HG02884 (cell line): ENCODE measurements around the gene CRTC3.
"Not testable (repeated sequence)": the region's sequence is repeated elsewhere in the genome, so short reads cannot be mapped to it uniquely, and the experiment has no call there.

Experiments used
- ATAC-seq: cut with Tn5 transposase; IDR thresholded peaks from one replicate; pipeline ENCODE4 v1.9.1; 2021; ENCODE audit warnings: mild to moderate bottlenecking, moderate library complexity; ENCODE audit not compliant: unreplicated experiment

CRTC3 gene

DNA sequence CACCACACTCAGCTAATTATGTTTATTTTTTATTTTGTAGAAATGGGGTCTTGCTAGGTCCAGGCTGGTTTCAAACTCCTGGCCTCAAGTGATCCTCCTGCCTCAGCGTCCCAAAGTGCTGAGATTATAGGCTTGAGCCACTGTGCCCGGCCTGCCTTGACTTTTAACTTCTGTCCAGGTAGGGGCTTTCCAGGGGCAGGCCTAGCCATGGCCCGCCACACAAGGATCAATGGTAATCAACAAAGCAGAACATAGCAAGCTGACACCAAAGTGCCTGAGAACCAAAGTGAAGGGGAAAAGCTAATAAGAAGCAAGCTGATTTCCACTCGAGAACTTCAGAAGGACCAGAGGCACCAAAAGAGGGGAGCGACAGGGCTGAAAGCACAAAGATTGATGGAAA lies 9.4 kb upstream of the CRTC3 start:
- no peak for ATAC-seq

DNA sequence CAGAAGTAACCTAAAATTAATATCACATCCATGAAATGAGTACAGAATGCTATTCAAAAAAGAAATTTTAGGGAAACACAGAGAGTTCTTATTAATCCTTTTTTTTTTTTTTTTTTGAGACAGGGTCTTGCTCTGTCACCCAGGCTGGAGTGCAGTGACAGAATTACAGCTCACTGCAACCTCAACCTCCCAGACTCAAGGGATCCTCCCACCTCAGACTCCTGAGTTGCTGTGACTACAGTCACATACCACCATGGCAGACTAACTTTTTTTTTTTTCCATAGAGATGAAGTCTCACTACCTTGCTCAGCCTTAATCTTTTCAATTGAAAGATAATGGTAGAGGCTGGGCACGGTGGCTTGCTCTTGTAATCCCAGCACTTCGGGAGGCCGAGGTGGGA lies 6.3 kb upstream of the CRTC3 start:
- no peak for ATAC-seq

DNA sequence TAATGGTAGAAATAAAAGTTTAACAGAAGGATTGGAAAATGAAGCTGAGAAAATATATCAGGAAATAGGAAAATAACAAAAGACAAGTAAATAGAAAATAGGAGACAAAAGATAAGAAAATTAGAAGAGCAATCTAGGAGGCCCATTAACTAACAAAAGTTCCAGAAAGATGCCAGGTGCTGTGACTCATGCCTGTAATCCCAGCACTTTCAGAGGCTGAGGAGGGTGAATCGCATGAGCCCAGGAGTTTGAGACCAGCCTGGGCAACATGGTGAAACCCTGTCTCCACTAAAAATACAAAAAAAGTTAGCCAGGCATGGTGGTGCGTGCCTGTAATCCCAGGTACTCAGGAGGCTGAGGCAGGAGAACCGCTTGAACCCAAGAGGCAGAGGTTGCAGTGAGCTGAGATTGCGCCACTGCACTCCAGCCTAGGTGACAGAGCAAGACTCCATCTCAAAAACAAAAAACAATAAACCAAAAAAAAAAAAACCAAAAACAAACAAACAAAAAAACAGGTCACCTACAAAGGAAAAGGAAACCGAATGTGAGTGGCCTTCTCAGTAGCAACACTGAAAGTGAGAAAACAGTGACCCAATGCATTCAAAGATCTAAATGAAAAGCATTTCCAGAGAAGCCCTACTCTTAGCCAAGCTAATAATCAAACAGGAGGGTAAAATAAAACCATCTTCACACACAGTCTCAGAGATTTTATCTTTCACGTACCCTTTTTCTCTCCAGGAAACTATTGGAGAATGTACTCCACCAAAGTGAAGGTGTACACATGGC lies 5.5 kb upstream of the CRTC3 start:
- ATAC-seq: not testable (repeated sequence)

DNA sequence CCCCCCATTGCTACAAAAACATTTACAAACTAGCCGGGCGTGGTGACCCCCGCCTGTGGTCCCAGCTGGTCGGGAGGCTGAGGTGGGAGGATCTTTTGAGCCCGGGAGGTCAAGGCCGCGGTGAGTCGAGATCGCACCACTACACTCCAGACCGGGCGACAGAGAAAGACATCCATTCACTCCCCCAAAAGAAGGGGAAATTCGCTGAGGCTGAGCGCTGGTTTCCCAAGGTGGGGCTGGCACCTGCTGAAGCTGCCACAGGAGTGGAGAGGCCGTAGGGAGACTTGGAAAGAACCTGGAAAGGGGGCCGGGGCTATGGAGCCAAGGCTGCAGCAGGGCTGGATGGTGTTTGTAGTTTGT lies 732 bp upstream of the CRTC3 start:
- ATAC-seq: no peak

DNA sequence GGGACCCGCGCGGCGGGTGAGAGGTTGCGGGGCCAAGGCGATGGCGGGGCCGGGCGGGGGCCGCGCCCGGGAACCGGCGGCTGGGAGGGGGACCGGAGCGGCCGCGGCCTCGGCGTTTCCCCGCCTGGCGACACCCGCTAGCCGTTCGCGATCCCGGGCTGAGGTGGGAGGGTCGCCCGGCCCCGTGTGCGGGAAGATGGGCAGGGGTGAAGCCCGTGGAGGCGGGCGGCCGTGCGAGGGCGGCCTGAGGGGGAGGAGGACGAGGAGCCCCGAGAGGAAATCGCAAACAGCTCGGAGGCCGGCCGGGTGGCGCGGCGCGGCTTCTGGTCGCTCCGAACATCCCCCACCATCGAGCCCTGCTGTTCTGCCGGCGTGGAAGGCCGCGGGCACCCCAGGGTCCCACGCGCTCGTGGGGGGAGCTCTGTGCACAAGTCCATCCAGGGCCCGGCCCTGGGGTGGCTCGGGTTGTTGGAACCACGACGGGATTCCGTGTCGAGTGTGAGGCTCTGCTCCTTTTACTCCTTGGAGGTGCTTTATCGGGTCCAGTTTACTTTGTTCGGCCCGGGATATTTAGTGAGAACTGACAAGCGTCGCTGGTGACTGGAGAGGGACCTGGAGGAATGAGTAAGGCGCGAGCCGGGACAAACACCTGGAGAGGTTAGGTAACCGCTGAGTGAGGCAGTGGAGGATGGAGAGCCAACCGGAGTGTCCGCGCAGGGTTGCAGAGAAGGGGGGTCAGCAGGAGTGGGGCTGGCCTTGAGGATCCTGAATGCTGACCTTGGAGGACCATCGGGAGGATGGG lies 728 bp downstream of the CRTC3 start:
- ATAC-seq: peak; percentile 28

DNA sequence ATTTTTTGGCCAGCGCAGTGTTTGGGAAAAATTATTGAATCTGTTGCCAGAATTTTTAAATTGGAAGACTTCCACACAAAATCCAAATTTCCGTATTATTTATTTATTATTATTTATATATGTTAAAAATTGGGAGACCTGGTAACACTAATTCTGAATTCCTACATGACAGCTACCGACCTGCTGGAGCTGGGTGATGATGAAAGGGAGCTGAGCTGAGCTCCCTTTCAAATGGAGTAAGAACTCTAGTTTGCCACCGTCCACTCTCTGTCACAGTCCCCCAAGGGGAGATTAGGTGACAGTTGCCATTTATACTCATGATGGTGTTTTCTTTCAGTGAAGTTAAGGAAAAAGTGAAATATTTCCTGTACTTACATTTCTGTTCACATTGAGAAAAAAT lies 1.4 kb downstream of the CRTC3 start:
- ATAC-seq: no peak

DNA sequence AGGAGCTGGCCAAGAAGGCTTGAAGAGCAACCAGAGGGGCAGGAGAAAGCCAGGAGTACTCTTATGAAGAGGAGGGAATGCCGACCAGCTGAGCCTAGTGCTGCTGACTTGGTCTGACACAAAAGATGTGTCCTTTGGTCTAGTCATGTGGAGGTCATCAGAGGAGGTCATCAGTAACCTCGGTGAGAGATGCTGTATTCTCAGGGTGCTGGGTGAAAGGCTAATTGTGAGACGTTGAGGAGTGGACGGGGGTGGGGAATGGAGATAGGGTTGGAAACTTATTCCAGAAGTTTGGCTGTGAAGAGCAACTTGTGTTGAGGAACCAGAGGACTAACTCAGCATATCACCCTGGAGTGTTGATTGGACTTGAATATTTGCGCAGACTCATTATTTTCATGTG lies 5.5 kb downstream of the CRTC3 start:
- no peak for ATAC-seq

DNA sequence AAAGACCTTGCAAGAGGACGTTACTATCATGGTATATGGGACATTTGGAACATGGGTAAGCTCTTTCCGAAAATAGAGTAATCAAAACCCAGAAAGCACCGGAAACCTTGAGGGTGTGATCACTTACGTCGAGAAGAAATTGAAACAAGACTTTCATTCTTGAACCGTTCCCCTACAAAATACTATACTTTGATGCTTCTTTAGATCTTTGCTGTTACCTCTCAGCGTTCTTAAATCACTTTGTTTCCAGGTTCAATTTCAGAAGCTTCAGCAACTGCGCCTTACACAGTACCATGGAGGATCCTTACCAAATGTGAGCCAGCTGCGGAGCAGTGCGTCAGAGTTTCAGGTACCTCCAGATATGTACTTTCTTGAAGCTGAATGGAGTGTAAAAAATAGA lies 10.1 kb downstream of the CRTC3 start:
- no peak for ATAC-seq

DNA sequence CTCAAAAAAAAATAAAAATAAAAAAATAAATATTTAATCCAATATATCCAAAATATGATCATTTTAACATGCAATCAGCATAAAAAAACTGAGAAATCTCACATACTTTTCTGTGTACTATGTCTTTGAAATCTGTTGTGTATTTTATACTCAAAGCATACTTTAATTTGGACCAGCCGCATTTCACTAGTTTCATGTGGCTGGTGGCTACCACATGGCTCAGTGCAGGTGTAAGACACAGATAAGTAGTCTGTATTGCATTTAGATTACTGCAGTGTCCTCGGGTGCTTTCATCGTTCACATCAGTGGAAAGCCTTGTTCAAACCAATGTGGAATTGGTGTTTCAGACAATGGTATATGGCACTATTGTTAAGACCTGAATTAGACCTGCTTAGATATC lies 11.0 kb downstream of the CRTC3 start:
- no peak for ATAC-seq

DNA sequence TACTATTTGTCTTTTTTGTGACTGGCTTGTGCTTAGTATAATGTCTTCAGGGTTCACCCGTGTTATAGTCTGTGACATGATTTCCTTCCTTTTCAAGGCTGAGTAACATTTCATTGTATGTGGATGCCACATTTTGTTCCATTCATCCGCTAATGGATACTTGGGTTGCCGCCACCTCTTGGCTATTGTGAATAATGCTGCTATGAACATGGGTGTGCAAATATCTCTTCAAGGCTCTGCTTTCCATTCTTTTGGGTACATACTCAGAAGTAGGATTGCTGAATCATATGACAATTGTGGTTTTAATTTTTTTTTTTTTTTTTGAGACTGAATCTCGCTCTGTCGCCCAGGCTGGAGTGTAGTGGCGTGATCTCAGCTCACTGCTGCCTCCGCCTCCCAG lies 15.4 kb downstream of the CRTC3 start:
- no peak for ATAC-seq

DNA sequence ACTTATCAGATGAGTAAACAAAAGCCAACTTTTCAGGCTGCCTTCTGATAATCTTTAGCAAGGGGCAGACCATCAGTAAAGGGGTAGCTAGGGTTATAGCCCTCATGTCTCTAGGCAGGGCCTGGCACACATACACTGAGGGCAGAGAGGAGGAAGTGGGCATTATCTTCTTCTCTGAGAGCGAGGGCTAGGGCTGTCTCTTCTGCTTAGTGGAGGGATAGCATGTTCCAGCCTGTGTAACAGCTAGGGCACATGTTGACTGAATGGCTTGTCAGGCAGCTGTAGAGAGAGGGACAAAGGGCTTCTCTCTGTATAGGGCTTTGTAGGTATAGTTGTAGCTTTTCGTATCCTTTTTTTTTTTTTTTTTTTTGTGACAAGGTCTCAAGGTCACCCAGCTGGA lies 17.8 kb downstream of the CRTC3 start:
- ATAC-seq: no peak

DNA sequence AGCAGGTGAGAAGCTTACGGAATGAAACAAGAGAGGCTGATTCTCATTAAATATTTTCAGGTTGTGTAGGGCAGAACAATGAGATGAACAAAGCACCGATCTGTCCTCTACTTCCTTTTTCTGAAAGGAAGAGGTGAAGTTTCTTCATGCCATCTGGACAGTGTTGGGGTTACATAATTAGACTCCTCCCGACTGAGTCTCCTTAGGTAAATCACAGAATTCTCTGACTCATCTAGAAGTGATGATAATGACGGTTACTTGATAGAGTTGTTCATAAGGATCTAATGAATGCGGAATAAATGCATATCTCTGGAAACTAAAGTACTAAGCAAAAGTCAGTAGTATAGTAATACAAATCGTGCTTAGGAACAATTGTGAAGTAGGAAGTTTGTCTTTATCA lies 21.2 kb downstream of the CRTC3 start:
- no peak for ATAC-seq

DNA sequence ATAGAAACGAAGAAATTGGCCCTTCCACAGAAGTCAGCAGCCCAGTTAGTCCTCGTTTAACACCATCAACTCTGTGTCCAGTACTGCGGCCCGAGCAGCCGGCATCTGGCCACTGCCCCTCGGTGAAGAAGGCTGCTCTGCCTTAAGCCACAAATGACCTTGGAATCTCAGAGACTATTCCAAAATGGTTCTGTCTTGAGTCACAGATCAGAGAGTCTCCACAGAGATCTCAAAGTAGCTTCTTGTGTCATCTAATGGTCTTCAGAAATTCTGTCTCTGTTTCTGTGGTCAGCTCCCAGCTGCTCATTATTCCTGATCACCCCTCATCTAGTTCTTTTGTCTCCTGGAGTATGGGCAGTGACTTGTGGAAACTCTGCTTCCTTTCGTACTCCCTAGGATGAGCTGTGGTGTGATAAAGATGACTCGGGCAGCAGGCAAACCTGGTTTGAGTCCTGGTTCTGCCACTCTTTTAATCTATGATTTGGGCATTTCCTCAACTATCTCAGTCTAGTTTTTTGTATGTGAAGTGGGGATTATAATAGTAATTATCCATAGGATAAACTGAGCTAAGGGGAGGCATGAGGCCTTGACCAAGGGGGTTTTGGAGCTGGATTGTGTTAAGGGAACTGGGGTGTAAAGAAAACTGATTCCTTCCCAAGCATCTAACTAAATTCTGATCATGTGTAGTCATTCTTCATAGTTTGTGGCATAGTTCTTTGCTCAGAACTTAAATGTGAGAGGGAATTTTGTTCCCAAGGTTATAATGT lies 22.6 kb downstream of the CRTC3 start:
- no peak for ATAC-seq

DNA sequence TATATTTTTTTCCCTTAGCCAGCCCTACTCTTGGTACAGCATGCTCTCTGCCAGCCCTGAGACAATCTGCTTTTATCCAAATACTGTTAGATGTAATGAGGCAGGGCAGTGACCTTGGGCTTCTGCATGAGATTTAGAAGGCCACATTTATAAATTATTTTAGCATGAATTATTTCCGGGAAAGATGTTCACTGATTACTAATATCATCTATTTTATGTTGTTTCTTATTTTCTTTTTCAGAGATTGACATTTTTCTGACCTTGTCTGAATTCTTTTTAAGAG lies 23.1 kb downstream of the CRTC3 start:
- no peak for ATAC-seq

DNA sequence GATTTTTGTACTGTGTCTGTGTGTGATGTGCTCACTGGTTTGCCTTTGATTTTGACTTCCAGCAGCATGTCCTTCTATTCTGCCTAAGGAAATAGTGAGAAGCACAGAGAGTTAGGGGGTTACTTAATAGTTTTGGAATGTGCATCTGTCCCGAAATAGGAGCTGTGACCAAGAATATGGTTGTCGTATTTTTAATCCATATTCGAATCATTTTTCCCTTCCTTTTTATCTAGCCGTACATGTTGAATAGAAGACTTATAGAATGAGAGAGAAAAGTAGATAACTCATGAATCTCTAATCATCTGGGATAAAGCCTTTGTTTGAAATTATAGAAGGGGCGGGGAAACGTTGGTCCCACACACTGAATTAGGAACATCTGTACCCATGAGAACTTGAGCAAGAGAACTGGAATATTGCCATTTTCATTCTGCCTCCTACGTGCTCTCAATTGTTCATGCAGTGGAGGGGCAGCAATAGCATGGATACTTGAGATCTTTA lies 23.6 kb downstream of the CRTC3 start:
- ATAC-seq: no peak

DNA sequence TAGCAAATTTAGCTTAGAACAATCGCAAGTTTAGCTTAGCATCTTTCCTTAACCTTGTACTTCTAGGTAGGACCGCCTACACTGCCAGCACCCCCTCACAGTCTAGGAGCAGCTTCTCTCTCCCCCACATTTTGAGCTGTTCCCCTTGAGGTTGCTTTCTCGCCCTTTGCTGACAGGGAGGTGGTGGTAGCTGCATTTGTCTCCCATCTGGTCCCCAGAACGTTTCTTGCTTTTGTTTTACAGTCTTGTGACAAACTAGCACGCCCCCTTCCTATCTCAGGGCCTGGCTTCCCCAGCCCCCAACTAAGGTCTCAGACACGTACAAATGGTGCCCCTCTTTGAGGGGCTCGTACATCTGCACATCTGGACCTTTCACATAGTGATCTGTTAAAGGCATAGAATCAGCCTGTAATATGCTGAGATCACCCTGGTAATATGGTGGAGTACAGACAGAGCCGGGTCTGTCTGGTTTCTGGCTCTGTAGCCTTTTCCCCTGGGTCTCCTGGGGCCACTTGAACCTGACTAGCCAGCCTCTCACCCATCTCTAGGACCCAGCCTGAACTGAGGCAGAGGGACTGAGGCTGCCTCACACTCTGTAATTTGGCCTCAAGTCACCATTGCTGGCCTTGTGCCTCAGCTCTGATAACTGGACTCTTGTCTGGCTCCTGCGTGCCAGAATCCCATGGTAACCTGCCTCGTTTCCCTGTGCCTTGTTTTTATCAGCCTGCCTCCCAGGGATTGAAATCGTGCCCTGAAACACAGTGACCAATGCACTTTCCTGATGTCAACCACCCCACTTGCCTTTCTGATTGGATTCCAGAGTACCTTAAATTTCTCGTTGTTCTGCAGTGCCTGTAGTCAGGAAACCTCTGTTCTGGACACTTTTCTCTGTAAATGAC lies 27.7 kb downstream of the CRTC3 start:
- no peak for ATAC-seq

DNA sequence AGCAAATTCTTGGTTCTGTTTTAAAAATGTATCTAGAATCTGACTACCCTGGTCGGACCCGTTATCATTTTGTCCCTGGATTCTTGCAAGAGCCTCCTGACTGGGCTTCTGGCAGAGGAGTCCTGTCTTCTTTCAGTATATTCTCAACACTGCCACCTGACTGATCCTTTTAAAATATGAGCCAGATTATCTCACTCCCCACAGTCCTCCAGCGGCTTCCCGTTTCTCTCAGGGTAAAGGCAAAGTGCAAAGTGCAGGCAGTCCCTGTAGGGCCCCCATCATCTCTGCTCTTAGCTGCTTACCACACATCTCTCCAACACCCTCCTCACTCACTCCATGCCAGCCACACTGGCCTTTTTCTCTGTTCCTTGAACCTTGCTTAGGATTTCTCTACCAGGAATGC lies 28.4 kb downstream of the CRTC3 start:
- ATAC-seq: no peak

DNA sequence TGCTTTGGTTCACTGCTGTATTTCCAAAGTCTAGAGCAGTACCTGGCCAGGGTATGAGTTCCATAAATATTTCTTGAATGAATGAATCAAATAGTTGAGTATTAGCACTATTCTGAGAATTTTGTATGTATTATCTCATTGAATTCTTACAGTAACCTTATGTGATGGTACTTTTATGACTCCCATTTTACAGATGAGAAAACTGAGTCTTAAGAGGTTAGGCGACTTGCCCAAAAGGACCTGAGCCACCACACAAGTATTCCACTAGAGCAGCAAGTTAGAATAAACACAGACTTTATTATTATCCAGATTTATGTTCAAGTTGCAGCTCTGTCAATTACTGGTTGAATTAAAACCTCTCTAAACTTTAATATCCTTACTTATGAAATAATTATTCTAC lies 29.4 kb downstream of the CRTC3 start:
- no peak for ATAC-seq

DNA sequence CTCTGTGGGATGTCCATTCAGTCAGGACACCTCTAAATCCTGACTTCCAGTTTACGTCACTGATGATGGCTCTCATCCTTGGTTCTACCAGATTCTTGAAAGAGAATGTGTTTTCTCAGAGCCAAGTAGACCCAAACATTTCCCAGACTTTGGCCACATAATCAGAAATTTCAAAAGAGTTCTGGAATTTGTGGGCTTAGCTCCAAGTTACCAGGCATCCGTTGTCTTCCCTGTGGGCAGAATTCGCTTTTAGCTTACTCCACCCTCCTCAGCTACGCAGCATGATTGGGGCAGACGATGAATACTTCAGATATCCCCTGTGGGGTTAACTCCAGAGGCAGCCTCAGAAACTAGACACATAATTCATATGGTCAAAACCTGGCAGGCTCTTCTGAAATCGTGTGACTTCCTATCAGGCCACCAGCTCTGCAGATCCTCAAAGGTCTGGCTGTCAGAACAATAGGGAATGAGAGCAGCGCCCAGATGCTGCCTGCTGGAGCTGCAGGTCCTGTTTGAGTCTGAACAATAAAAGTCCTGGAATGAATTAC lies 30.6 kb downstream of the CRTC3 start:
- ATAC-seq: no peak
